Natural killer cell (primary cell): ENCODE data around the gene SCIMP. TPM values are rescaled to one million over a fixed set of nuclear protein-coding genes. Genes with fewer than 3 reads are reported as not detected.
A peak's percentile ranks its signal among the peaks of the same experiment; 100 is the strongest.

Experiments
- ATAC-seq, 3 donors: fragments of 150-1000 bp in 2 of 3; fragments of 200-7000 bp in 1 of 3; cut with Tn5 transposase; 1 replicate in 1 of 3; 2 replicates in 2 of 3; pipeline ENCODE4 v1.10.0; 2021; ENCODE audit warnings: mild to moderate bottlenecking in 2 of 3, moderate library complexity in 2 of 3
- DNase-seq, 2 donors: peaks; one replicate each; pipeline versions ENCODE4 v3.0.0 to v3.0.0-alpha.2; 2013 to 2021; ENCODE audit warnings: mixed read lengths in 1 of 2
- H3K27ac ChIP-seq: one replicate; pipeline ENCODE4 v1.5.1; 2013; ENCODE audit warnings: mild to moderate bottlenecking, low read length
- H3K27me3 ChIP-seq: one replicate; pipeline ENCODE4 v1.6.1; 2013; ENCODE audit warnings: low read length; ENCODE audit not compliant: control insufficient read depth, insufficient read depth
- H3K36me3 ChIP-seq: one replicate; pipeline ENCODE4 v1.6.1; 2013; ENCODE audit warnings: low read length; ENCODE audit not compliant: control insufficient read depth, insufficient read depth
- H3K4me1 ChIP-seq: one replicate; pipeline ENCODE4 v1.6.1; 2013; ENCODE audit warnings: low read length; ENCODE audit not compliant: control insufficient read depth, insufficient read depth
- H3K4me3 ChIP-seq: one replicate; pipeline ENCODE4 v1.5.1; 2013; ENCODE audit warnings: low read length
- H3K9me3 ChIP-seq: one replicate; pipeline ENCODE4 v1.6.1; 2013; ENCODE audit warnings: low read length; ENCODE audit not compliant: control insufficient read depth, insufficient read depth
- H3K27ac Mint-ChIP-seq, 2 donors: one replicate each; pipeline ENCODE4 v1.8.0; 2022; ENCODE audit warnings: mild to moderate bottlenecking in 2 of 2, mixed read lengths in 2 of 2, moderate library complexity in 1 of 2
- H3K27me3 Mint-ChIP-seq, 2 donors: one replicate each; pipeline ENCODE4 v1.8.0; 2022; ENCODE audit warnings: low read depth in 2 of 2, mixed read lengths in 2 of 2
- H3K36me3 Mint-ChIP-seq: one replicate; pipeline ENCODE4 v1.8.0; 2022; ENCODE audit warnings: mixed read lengths
- H3K4me1 Mint-ChIP-seq, 2 donors: one replicate each; pipeline ENCODE4 v1.8.0; 2022; ENCODE audit warnings: mixed read lengths in 2 of 2
- H3K4me3 Mint-ChIP-seq: one replicate; pipeline ENCODE4 v1.8.0; 2022; ENCODE audit warnings: mild to moderate bottlenecking, moderate library complexity, mixed read lengths
- H3K9me3 Mint-ChIP-seq, 2 donors: one replicate each; pipeline ENCODE4 v1.8.0; 2022; ENCODE audit warnings: mixed read lengths in 2 of 2
- CTCF ChIP-seq: fragments of 200-600 bp; IDR thresholded peaks from one replicate; pipeline ENCODE4 v1.8.0; 2022; ENCODE audit warnings: antibody characterized with exemption
- WGBS: methylation state at CpG from one replicate; pipeline ENCODE4 v1.1.7; 2013; ENCODE audit warnings: missing lambda C conversion rate; ENCODE audit not compliant: insufficient coverage; 5-methylcytosine and 5-hydroxymethylcytosine counted together
- intact Hi-C: fragments of 100-400 bp; cut with micrococcal nuclease; formaldehyde crosslinking; loops from one replicate; pipeline ENCODE4 v1.14.2; 2022
- total RNA-seq, 4 donors: library from RNA; stranded (reverse); fragments of 120-200 nt in 1 of 4; gene quantifications; one replicate each; pipeline versions ENCODE4 v1.2.3 to v1.2.4, GENCODE V29; 2013 to 2022

Gene SCIMP
- total RNA-seq, 3 donors from 2014 or later (not counting 1 experiment from before 2014, with no cell fraction given) = 3.9 to 10.0 (median 8.0) TPM

- Mint-ChIP-seq H3K27ac (peak within 1 kb of the TSS; percentile 81 to 87), H3K9me3 (no peaks in the 10 kb centered on the region), H3K27me3 (no peaks in the 10 kb centered on the region), H3K4me1 (peaks cover 27 to 33% of the 10 kb centered on the region in 2 donors), H3K4me3 (peak within 1 kb of the TSS; percentile 93), H3K36me3 (no peaks in the 10 kb centered on the region)
- no peak for TF ChIP-seq CTCF
- Histone ChIP-seq H3K4me1 (peaks cover 17% of the 10 kb centered on the region), H3K4me3 (peak within 1 kb of the TSS; percentile 59), H3K27ac (peak within 1 kb of the TSS; percentile 48), H3K36me3 (no peaks in the 10 kb centered on the region), H3K27me3 (no peaks in the 10 kb centered on the region), H3K9me3 (no peaks in the 10 kb centered on the region)
- peak; percentile 92 to 97 for DNase-seq
- intact Hi-C loops = loop anchor here (5.0 kb wide), 1 partner anchor 45 kb away; no protein-coding TSS in a partner anchor
- peak; percentile 81 to 90 (median 89) for ATAC-seq
- WGBS = under 1% methylated on average over 98 of the region's 98 CpGs
These were observed 47.4 kb upstream of the SCIMP start, which contains the start of gene RABEP1 for GRCh38 chr17:5281814-5282641. TSS of gene RABEP1 (plus strand) at chr17:5282284. CDS start at chr17:5282487, 203 bp downstream.

- no peak overlapping the region for H3K27ac Mint-ChIP-seq
- no peak for ATAC-seq
- Histone ChIP-seq H3K4me3 (no peak overlapping the region), H3K27me3 (no peaks in the 10 kb centered on the region), H3K4me1 (no peaks in the 10 kb centered on the region), H3K36me3 (no peaks in the 10 kb centered on the region), H3K9me3 (no peaks in the 10 kb centered on the region), H3K27ac (no peak overlapping the region)
- no peaks in the 10 kb centered on the region for H3K9me3 Mint-ChIP-seq
- no peaks in the 10 kb centered on the region for H3K27me3 Mint-ChIP-seq
- 66% methylated on average over 6 of the region's 6 CpGs for WGBS
- DNase-seq = no peak
- TF ChIP-seq CTCF = no peak
- no peaks in the 10 kb centered on the region for H3K4me1 Mint-ChIP-seq
- H3K4me3 Mint-ChIP-seq = no peak overlapping the region
- H3K36me3 Mint-ChIP-seq = no peaks in the 10 kb centered on the region
- intact Hi-C loops = no loop called here
These were observed 37.7 kb upstream of the SCIMP start for GRCh38 chr17:5272322-5272721.

GRCh38 chr17:5269241-5269960, 34.7 kb upstream of the SCIMP start:
- intact Hi-C loops = no loop called here
- TF ChIP-seq CTCF = no peak
- ATAC-seq (no peak), DNase-seq (no peak)
- Histone ChIP-seq H3K27me3 (no peaks in the 10 kb centered on the region), H3K36me3 (no peaks in the 10 kb centered on the region), H3K4me1 (no peaks in the 10 kb centered on the region), H3K4me3 (no peak overlapping the region), H3K27ac (no peak overlapping the region), H3K9me3 (no peaks in the 10 kb centered on the region)
- no peaks in the 10 kb centered on the region for H3K4me1 Mint-ChIP-seq
- H3K27me3 Mint-ChIP-seq = no peaks in the 10 kb centered on the region
- 95% methylated on average over 3 of the region's 4 CpGs for WGBS
- H3K4me3 Mint-ChIP-seq = no peak overlapping the region
- H3K36me3 Mint-ChIP-seq = no peaks in the 10 kb centered on the region
- H3K9me3 Mint-ChIP-seq = no peaks in the 10 kb centered on the region
- H3K27ac Mint-ChIP-seq = no peak overlapping the region
